MM.1S (cell line): Measurements from ENCODE around the gene CFAP74.

Experiments used
- CTCF ChIP-seq: fragments of 300-600 bp; sonication (generic); IDR thresholded peaks from 2 replicates; pipeline ENCODE4 v1.5.1; 2016; ENCODE audit warnings: antibody characterized with exemption, low read length, mixed read lengths
- EZH2 ChIP-seq: fragments of 300-600 bp; sonication (generic); optimal IDR thresholded peaks from 2 replicates; pipeline ENCODE3; 2017; ENCODE audit warnings: low read depth, mild to moderate bottlenecking, antibody characterized with exemption, low read length, mixed read lengths

- TF ChIP-seq CTCF, result no peak
- TF ChIP-seq EZH2, result no peak
Measured at GRCh38 chr1:2033165-2033564, 29.6 kb upstream of the CFAP74 start.
